ENCODE results near the gene GGTLC1.
"Not testable (repeated sequence)": the region's sequence is repeated elsewhere in the genome, so short reads cannot be mapped to it uniquely, and the experiment has no call there.

The GGTLC1 gene

DNA sequence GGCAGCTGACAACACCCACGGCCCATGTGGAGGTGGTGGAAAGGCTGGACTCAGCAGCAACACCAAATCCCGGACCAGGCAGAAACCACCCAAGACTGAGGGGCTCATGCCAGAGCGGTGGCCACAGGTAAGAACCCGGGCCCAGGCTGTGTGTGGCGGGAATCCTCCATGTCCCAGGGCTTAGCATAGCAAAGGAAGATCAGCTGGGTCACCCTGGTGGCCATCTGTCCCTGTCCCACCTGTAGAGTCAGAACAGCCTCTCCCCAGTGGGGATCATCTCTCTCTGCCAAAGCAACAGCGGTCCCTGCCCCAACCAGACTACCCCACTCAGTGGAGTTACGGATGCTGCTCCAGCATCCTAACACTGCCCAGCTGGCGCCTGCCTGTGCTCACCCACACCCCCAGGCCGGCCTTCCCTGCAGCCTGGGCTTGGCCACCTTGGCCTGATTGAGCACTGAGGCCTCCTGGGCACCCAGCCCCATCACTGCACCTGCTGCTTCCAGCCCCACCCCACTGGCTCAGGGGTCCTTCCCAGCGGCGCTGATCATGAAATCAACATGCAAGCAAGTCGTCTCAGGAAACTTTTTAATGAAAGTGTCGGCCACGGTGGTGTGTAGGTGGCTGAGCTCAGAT is 5.5 kb upstream of the GGTLC1 start:
- DNase-seq, result not testable (repeated sequence)

DNA sequence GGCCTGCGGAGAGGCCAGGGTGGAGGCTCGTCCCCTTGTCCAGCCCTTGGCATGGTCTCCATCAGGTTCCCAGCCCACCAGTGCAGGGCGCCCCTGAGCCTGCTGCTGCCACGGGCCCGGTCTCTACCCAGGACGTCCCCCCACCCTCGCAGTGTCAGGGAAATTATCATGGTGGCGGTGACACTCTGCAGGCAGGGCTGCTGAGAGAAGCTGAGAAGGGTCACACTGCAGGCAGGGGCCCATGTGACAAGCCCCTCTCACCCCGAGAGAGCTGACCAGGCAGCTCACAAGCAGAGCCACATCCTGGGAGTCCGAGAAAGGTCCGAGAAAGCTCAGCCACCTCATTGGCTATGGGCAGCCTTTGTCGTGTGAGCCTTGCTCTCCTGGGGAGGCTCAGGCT is 4.9 kb upstream of the GGTLC1 start:
- not testable (repeated sequence) for DNase-seq

DNA sequence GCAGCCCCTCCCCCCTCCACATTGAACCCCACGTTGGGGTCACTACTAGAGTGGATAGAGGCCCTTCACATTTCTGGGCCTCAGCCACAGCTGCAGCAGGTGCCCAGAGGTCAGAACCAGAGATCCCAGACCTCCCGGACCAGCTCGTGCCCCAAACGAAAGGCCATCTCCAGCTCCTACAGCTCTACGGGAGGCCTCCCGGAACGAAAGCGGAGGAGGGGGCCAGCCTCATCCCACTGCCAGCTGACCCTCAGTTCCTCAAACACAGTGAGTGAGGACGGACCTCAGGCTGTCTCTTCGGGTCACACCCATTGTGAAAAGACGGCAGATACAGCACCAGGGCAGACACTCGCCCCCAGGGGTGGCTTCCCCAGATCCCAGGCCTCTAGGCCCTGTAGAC is 1.7 kb upstream of the GGTLC1 start:
- not testable (repeated sequence) for DNase-seq

GRCh38 chr20:23988966-23989365 is 387 bp upstream of the GGTLC1 start:
- DNase-seq, result not testable (repeated sequence)

DNA sequence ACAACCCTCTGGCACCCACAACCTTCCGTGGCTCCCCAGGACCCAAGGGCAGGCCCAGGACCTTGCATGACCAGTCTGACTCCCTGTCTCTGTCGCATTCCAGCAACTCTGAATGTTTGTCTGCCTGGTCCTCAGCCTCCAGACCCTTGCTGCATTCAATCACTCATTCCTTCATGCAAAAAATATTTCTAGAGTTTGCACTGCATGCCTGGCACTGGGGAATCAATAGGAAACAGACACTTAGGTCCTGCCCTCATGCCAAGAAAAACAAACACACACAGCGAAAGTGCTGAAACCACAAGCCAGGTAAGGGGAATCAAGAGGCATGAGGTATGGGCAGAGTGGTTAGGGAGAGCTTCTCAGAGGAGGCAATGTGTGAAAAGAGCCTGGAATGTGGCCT is 1.9 kb downstream of the GGTLC1 start:
- DNase-seq, result not testable (repeated sequence)

- not testable (repeated sequence) for DNase-seq
Observed at GRCh38 chr20:23986310-23986709, 2.3 kb downstream of the GGTLC1 start.

DNA sequence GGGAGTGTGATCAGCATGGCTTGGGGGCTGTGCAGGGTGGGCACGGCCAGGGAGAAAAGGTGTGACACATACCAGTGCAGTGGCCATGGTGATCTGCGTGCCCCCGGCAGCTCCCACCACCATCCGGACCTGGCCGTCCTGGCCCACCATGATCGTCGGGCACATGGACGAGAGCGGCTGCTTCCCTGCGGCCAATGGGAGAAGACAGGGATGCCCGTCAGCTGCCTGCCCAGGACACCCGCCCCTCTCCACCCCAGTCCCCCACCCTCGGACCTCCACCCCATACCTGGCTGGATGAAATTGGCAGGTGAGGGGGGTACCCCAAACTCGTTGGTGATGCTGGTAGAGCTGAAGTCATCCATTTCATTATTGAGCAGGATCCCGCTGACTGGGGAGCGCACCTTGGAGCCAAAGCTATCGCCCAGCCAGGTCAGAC is 2.8 kb downstream of the GGTLC1 start:
- DNase-seq, result not testable (repeated sequence)

GRCh38 chr20:23985066-23985789 is 3.4 kb downstream of the GGTLC1 start:
- not testable (repeated sequence) for DNase-seq

- peak in 1 of 2 donors; percentile 0 for DNase-seq
Observed at GRCh38 chr20:23984476-23985023, 4.0 kb downstream of the GGTLC1 start.

GRCh38 chr20:23982112-23983018 is 6.2 kb downstream of the GGTLC1 start:
- DNase-seq, result not testable (repeated sequence)

GRCh38 chr20:23981526-23981925 is 7.1 kb downstream of the GGTLC1 start:
- DNase-seq, result not testable (repeated sequence)

GRCh38 chr20:23981014-23981413 is 7.6 kb downstream of the GGTLC1 start:
- DNase-seq, result not testable (repeated sequence)

DNA sequence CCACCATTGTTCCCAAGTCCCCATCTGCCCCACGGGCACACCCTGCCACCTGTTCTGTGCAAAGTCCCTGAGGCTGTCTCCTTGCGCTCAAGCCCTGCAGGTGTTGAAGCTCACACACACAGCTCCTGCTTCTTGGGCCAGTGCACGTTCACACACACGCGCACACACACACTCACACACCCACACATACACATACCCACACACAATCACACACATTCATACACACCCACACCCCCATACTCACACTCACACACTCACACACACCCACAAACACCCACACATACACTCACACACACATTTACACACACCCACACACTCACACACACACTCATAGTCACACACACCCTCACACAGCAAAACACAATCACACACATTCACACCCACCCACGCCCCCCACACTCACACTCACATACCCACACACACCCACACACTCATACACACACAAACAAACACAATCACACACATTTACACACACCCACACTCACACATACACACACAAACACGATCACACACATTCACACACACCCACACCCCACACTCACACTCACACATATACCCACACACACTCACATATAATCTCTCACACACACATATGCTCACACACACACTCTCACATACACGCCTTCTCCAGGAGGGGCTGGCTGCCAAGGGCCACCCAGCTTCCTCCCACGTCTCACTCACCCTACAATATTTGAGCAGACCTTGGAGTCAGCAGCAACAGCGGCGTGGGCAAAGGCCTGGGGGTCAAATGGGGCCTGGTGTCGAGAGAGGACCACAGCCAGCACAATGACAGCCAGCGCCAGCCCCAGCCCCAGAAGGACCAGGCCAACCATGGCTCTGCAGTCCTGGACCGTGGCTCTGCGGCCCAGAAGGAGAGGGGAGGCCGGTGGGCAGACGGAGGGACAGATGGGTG is 8.4 kb downstream of the GGTLC1 start:
- not testable (repeated sequence) for DNase-seq

GRCh38 chr20:23979380-23979779 is 9.2 kb downstream of the GGTLC1 start:
- DNase-seq, result not testable (repeated sequence)

- not testable (repeated sequence) for DNase-seq
Observed at GRCh38 chr20:23978457-23978856, 10.1 kb downstream of the GGTLC1 start.

DNA sequence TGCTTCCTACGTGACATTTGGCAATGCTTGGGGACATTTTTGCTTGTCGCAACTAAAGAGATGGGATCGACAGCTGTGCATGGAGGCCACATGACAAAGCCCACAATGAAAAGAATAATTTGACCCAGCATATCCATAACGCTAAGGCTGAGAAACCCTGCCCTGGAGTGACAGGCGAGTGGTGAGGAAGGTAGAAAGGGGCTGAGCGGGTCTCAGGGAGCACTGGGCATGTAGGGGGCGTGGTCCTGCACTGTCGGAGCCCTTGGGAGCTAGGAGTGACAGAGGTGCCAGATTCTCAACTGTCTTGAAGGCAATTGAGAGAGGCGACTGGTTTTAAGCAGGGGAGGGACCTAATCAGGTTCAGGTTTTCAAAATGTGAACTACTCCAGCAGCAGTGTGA is 13.6 kb downstream of the GGTLC1 start:
- no peak for DNase-seq

- no peak for DNase-seq
Observed at GRCh38 chr20:23971310-23971709, 17.3 kb downstream of the GGTLC1 start.

DNA sequence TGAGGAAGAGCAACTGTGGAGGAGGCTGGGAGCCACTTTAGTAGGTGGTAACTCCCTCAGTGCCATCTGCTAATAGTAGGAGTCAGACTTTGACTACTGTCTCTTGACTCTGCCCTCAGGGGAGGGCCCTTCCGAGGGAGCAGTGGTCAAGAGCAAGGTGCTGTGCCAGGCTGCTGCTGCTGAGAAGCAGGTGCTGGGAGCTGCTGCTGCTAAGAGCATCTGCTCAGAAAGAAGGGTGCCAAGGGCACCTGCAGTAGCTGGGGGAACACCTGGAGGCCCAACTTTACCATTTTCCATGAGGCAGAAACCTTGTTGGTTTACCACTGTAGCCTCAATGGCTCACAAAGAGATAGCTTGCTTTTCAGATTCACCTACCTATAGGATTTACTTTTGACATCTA is 18.5 kb downstream of the GGTLC1 start:
- DNase-seq, result no peak

DNA sequence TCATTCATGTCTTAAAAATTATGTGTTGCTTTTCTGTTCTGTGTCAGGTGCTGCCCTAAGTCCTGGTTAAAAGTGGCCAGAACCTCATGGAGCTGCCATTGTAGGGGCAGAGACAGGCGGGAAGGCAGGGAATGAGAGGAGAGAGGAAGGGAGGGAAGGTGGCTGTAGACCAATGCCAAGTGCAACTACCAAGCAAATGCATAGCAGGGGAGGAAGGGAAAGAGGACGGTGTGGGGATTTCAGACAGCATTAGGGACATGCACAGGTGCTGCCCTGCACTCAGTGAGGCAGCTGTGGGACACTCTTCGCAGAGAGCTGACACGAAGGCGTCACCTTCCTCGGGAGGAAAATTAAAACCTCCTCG is 21.0 kb downstream of the GGTLC1 start:
- no peak for DNase-seq

DNA sequence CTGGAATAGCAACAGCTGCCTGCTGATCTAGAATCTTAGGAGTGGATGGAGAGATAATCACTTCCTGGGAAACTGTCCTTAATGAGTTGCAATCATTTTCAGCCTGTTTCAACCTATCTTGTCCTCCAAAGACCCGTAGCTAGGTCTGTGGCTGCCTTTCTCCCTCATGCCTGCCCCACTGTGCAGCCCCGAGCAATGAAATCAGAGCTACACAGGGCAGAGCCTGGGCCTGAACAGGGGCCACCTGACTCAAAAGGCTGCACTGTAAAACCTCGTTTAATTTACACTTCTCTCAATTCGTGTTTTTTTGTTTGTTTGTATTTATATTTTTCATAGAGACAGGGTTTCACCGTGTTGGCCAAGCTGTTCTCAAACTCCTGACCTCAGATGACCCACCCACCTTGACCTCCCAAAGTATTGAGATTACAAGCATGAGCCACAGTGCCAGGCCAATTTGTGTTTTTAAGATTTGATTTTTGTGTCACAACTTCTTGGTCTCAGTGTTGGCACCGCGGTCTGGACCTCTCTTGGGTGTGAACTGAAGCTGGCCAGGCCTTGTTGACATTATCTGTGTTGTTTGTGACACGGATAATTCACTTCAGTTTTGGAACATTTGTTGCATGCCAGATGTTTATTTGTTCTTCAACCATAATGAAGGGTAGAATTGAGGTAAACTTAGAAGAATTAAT is 21.5 kb downstream of the GGTLC1 start:
- no peak for DNase-seq

DNA sequence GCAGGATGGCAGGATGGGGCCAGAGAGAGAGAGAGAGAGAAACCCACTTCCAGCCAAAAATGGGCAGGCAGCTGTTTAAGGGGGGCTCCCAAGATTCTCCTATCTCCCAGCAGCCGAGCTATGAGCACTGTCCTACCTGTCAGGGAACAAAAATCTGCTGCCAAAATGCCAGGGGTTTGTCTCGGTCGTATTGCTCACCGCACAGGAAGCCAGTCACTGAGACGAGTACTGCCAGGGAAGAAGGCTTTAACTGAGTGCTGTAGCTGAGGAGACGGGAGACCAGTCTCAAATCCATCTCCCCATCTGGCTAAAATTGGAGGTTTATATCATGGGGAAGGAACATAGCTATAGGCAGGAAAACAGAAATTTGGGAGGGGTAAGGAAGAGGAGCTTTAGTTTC is 22.3 kb downstream of the GGTLC1 start:
- DNase-seq, result no peak
